ENCODE data around the gene PERP.

The PERP gene

GRCh38 chr6:138063726-138064125 lies 43.5 kb downstream of the PERP start:
- TF ChIP-seq CTCF (IDR thresholded peaks at IDR 0.05; ENCODE audit: insufficient read depth, low read depth, low read length, missing control alignments), result no peak
- H3K4me3 ChIP-seq (ENCODE audit: low read length), result no peak overlapping the region
- no peak for DNase-seq (ENCODE audit: low read depth)

GRCh38 chr6:138054982-138055381 lies 52.2 kb downstream of the PERP start:
- TF ChIP-seq CTCF (IDR thresholded peaks at IDR 0.05; ENCODE audit: insufficient read depth, low read depth, low read length, missing control alignments), result no peak
- DNase-seq (ENCODE audit: low read depth), result no peak
- no peak overlapping the region for H3K4me3 ChIP-seq (ENCODE audit: low read length)

- TF ChIP-seq CTCF (IDR thresholded peaks at IDR 0.05; ENCODE audit: insufficient read depth, low read depth, low read length, missing control alignments), result no peak
Observed at GRCh38 chr6:138052783-138053182, 54.4 kb downstream of the PERP start.

GRCh38 chr6:138044972-138045371 lies 62.2 kb downstream of the PERP start:
- DNase-seq (ENCODE audit: low read depth), result no peak
- no peak for TF ChIP-seq CTCF (IDR thresholded peaks at IDR 0.05; ENCODE audit: insufficient read depth, low read depth, low read length, missing control alignments)

More at GRCh38 chr6:138052783-138053182, 54.4 kb downstream of the PERP start:
- no peak overlapping the region for H3K4me3 ChIP-seq (ENCODE audit: low read length)
- peak; percentile 59 for DNase-seq (ENCODE audit: low read depth)

GRCh38 chr6:138044458-138044857 lies 62.8 kb downstream of the PERP start:
- H3K4me3 ChIP-seq (ENCODE audit: low read length), result no peak overlapping the region
- peak; percentile 93 for DNase-seq (ENCODE audit: low read depth)
- TF ChIP-seq CTCF (IDR thresholded peaks at IDR 0.05; ENCODE audit: insufficient read depth, low read depth, low read length, missing control alignments), result no peak

More at GRCh38 chr6:138044972-138045371, 62.2 kb downstream of the PERP start:
- H3K4me3 ChIP-seq (ENCODE audit: low read length), result no peak overlapping the region
